OCI-LY7 (cell line): ENCODE results near the gene GALNT9. TPM values are rescaled to one million over a fixed set of nuclear protein-coding genes. Genes with fewer than 3 reads are reported as not detected.

Experiments used
- BruUV-seq: library from RNA; stranded (reverse); fragments of 400-500 nt; replicated peaks from 2 replicates; lab custom pipeline; 2021; lab: Mats Ljungman, UMichigan
- CTCF ChIA-PET: fragments of 300-600 bp; sonication (Branson Sonifier 250); formaldehyde crosslinking; loops from one replicate; lab custom pipeline; 2022; ENCODE audit warnings: antibody characterized with exemption; ENCODE audit not compliant: unreplicated experiment; lab: Charles Lee
- POLR2A ChIA-PET: fragments of 300-600 bp; sonication (Branson Sonifier 250); formaldehyde crosslinking; loops from one replicate; lab custom pipeline; 2022; ENCODE audit warnings: antibody characterized with exemption; lab: Charles Lee
- DNase-seq: peaks from one replicate; pipeline ENCODE4 v3.0.0-alpha.2; 2015; ENCODE audit warnings: low spot score
- H2AFZ ChIP-seq: fragments of 200-600 bp; sonication (generic), shearing (Covaris generic); 2 replicates; pipeline ENCODE4 v1.6.1; 2014; ENCODE audit warnings: mild to moderate bottlenecking, antibody characterized with exemption, low read length, moderate library complexity
- H3K27ac ChIP-seq: fragments of 200-600 bp; sonication (generic); 2 replicates; pipeline ENCODE4 v1.5.1; 2014; ENCODE audit warnings: mixed run types, low read depth, mild to moderate bottlenecking, moderate library complexity, low read length, inconsistent platforms; ENCODE audit not compliant: poor library complexity, severe bottlenecking
- H3K36me3 ChIP-seq: fragments of 200-600 bp; sonication (generic); 2 replicates; pipeline ENCODE4 v1.6.1; 2014; ENCODE audit warnings: mild to moderate bottlenecking, antibody characterized with exemption, low read length, moderate library complexity, mixed read lengths; ENCODE audit not compliant: insufficient read depth
- H3K4me1 ChIP-seq: fragments of 200-600 bp; sonication (generic); 2 replicates; pipeline ENCODE4 v1.5.1; 2014; ENCODE audit warnings: mild to moderate bottlenecking, low read length; ENCODE audit not compliant: insufficient read depth, poor library complexity, severe bottlenecking
- H3K4me2 ChIP-seq: fragments of 200-600 bp; sonication (generic); 2 replicates; pipeline ENCODE4 v1.6.1; 2014; ENCODE audit warnings: mild to moderate bottlenecking, low read length
- H3K4me3 ChIP-seq: fragments of 200-600 bp; sonication (generic); 2 replicates; pipeline ENCODE4 v1.5.1; 2014; ENCODE audit warnings: mild to moderate bottlenecking, low read depth, low read length; ENCODE audit not compliant: poor library complexity, severe bottlenecking
- H3K79me2 ChIP-seq: fragments of 200-600 bp; sonication (generic); 2 replicates; pipeline ENCODE4 v1.6.1; 2016; ENCODE audit warnings: low read depth, mild to moderate bottlenecking, low read length, moderate library complexity, mixed read lengths; ENCODE audit not compliant: insufficient read depth
- H3K9me2 ChIP-seq: fragments of 200-600 bp; sonication (generic); 2 replicates; pipeline ENCODE4 v1.6.1; 2016; ENCODE audit warnings: mild to moderate bottlenecking, low read length, mixed read lengths; ENCODE audit not compliant: insufficient read depth
- H3K9me3 ChIP-seq: fragments of 200-600 bp; sonication (generic); 2 replicates; pipeline ENCODE4 v1.6.1; 2014; ENCODE audit warnings: mild to moderate bottlenecking, mixed run types, low read length, mixed read lengths
- H4K20me1 ChIP-seq: fragments of 200-600 bp; sonication (generic); 2 replicates; pipeline ENCODE4 v1.6.1; 2014; ENCODE audit warnings: mild to moderate bottlenecking, antibody characterized with exemption, low read length, moderate library complexity, mixed read lengths; ENCODE audit not compliant: insufficient read depth
- CTCF ChIP-seq: fragments of 200-600 bp; sonication (generic); conservative IDR thresholded peaks from 2 replicates; pipeline ENCODE4 v1.5.1; 2014; ENCODE audit warnings: mild to moderate bottlenecking, antibody characterized with exemption, low read length, moderate library complexity, mixed read lengths
- EZH2phosphoT487 ChIP-seq: fragments of 200-600 bp; sonication (generic); IDR thresholded peaks from 2 replicates; pipeline ENCODE4 v1.6.1; 2018; ENCODE audit warnings: low read depth, borderline replicate concordance, mild to moderate bottlenecking, mixed run types, antibody characterized with exemption, low read length, moderate library complexity, mixed read lengths
- intact Hi-C: fragments of 100-400 bp; cut with micrococcal nuclease; formaldehyde crosslinking; loops from one replicate; pipeline ENCODE4 v1.10.0; 2022; ENCODE audit not compliant: unreplicated experiment
- total RNA-seq, 2 experiments: library from RNA; depleted of rRNA in 1 of 2; stranded (reverse); fragments of >200 nt in 1 of 2; shearing (Covaris generic) in 1 of 2; gene quantifications; 2 replicates each; pipeline ENCODE4 v1.2.3, GENCODE V29; 2014 to 2022

Gene GALNT9
- total RNA-seq, 2 experiments from 2014 or later: 0.28 TPM; not detected in 1

- Histone ChIP-seq H3K9me2 (no peaks in the 10 kb centered on the region), H2AFZ (no peak overlapping the region), H3K4me1 (no peaks in the 10 kb centered on the region), H3K9me3 (no peaks in the 10 kb centered on the region), H3K27ac (no peak overlapping the region), H4K20me1 (no peaks in the 10 kb centered on the region), H3K36me3 (no peaks in the 10 kb centered on the region), H3K4me3 (no peak overlapping the region), H3K4me2 (no peak overlapping the region), H3K79me2 (no peaks in the 10 kb centered on the region)
- BruUV-seq: no TSS peak
- ChIA-PET POLR2A (no interaction called here), CTCF (interaction anchor here (0.6 kb wide), 1 partner anchor 16 kb away, joined by 4 read pairs; no protein-coding TSS in a partner anchor)
- intact Hi-C loops: no loop called here
- TF ChIP-seq EZH2phosphoT487 (no peak), CTCF (no peak)
- no peak for DNase-seq
Observed at GRCh38 chr12:132236129-132236929, 93.1 kb downstream of the GALNT9 start.

DNA sequence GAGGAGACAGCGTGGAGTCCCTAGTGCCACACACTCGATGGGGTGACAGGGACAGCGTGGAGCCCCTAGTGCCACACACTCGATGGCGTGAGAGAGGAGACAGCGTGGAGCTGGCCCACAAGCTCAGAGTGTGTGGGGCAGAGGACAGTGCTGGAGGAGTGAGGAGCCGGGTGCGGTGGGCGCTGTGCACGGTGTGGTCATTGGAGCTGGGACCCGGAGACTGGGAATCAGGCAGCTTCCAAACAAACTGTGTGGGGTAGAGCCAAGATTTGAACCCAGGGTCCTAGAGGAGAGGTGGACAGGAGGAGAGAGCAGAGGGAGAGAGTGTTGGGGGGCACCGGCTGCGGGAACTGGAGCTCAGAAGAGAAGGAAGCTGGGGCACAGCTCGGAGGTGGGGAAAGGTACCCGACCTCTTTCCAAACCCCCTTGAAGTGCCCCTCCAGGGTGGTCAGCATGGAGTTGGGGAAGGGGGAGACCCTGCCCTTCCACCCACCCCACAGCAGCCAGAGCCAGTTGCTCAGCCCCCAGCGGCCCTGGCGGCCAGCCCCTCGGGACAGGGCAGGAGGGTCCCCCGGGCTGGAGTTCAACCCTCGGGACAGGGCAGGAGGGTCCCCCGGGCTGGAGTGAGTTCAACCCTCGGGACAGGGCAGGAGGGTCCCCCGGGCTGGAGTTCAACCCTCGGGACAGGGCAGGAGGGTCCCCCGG is 94.1 kb downstream of the GALNT9 start:
- H3K9me2 ChIP-seq: no peaks in the 10 kb centered on the region
- no TSS peak for BruUV-seq
- intact Hi-C loops: no loop called here
- H3K4me2 ChIP-seq: no peak overlapping the region
- no peaks in the 10 kb centered on the region for H3K36me3 ChIP-seq
- ChIA-PET POLR2A (no interaction called here), CTCF (no interaction called here)
- TF ChIP-seq EZH2phosphoT487 (no peak), CTCF (no peak)
- no peaks in the 10 kb centered on the region for H3K9me3 ChIP-seq
- H2AFZ ChIP-seq: no peak overlapping the region
- no peak for DNase-seq
- no peaks in the 10 kb centered on the region for H3K4me1 ChIP-seq
- no peak overlapping the region for H3K27ac ChIP-seq
- H3K4me3 ChIP-seq: no peak overlapping the region
- H3K79me2 ChIP-seq: no peaks in the 10 kb centered on the region
- no peaks in the 10 kb centered on the region for H4K20me1 ChIP-seq

GRCh38 chr12:132230381-132230780 is 99.0 kb downstream of the GALNT9 start:
- no peak overlapping the region for H3K4me3 ChIP-seq
- H3K9me2 ChIP-seq: no peaks in the 10 kb centered on the region
- ChIA-PET CTCF (no interaction called here), POLR2A (no interaction called here)
- no peak for DNase-seq
- no peaks in the 10 kb centered on the region for H3K36me3 ChIP-seq
- no peaks in the 10 kb centered on the region for H4K20me1 ChIP-seq
- no peak overlapping the region for H2AFZ ChIP-seq
- H3K9me3 ChIP-seq: peaks cover 9% of the 10 kb centered on the region; the same call in 1 of the 2 replicates
- TF ChIP-seq EZH2phosphoT487 (no peak), CTCF (no peak)
- intact Hi-C loops: no loop called here
- H3K4me1 ChIP-seq: no peaks in the 10 kb centered on the region
- H3K79me2 ChIP-seq: no peaks in the 10 kb centered on the region
- no peak overlapping the region for H3K27ac ChIP-seq
- no TSS peak for BruUV-seq
- no peak overlapping the region for H3K4me2 ChIP-seq
